B cell (primary cell): ENCODE measurements around the gene LCMT2. TPM values are rescaled to one million over a fixed set of nuclear protein-coding genes. Genes with fewer than 3 reads are reported as not detected.
A peak's percentile ranks its signal among the peaks of the same experiment; 100 is the strongest.

ENCODE experiments used
- ATAC-seq: fragments of 200-7000 bp; cut with Tn5 transposase; one replicate; pipeline ENCODE4 v1.10.0; 2021; ENCODE audit warnings: low read depth, mild to moderate bottlenecking, moderate number of reproducible peaks, moderate library complexity
- CTCF ChIA-PET: fragments of 350-600 bp; sonication (Branson Sonifier 250); formaldehyde crosslinking; loops from one replicate; lab custom pipeline; 2021; ENCODE audit warnings: antibody characterized with exemption, inconsistent platforms; lab: Charles Lee
- POLR2A ChIA-PET: fragments of 350-600 bp; sonication (Branson Sonifier 250); formaldehyde crosslinking; loops from one replicate; lab custom pipeline; 2021; ENCODE audit warnings: antibody characterized with exemption; lab: Charles Lee
- DNase-seq: peaks from one replicate; pipeline ENCODE4 v3.0.0; 2013
- H2AFZ ChIP-seq: 2 replicates; pipeline ENCODE4 v1.6.1; 2012; ENCODE audit warnings: mild to moderate bottlenecking, low read depth, low read length; ENCODE audit not compliant: insufficient read depth, poor library complexity, severe bottlenecking
- H3K27ac ChIP-seq, 2 donors: 1 replicate in 1 of 2; 2 replicates in 1 of 2; pipeline ENCODE4 v1.5.1; 2012 to 2013; ENCODE audit warnings: low read length in 2 of 2, mild to moderate bottlenecking in 2 of 2, moderate library complexity in 1 of 2
- H3K27me3 ChIP-seq, 4 experiments: fragments of 200-600 bp in 1 of 4; sonication (generic) in 1 of 4; replicated peaks in 1 of 4; 1 replicate in 2 of 4; 2 replicates in 2 of 4; pipeline versions ENCODE4 v1.6.1 to v1.7.0; 2013 to 2016; ENCODE audit warnings: low read length in 3 of 4, mild to moderate bottlenecking in 2 of 4, mixed read lengths in 1 of 4, moderate library complexity in 1 of 4; ENCODE audit not compliant: insufficient read depth in 4 of 4, control insufficient read depth in 3 of 4; ENCODE audit errors: control extremely low read depth in 1 of 4
- H3K36me3 ChIP-seq, 2 experiments: replicated peaks in 1 of 2; 1 replicate in 1 of 2; 2 replicates in 1 of 2; pipeline versions ENCODE4 v1.6.1 to v1.7.1; 2013; ENCODE audit warnings: low read length in 1 of 2; ENCODE audit not compliant: insufficient read depth in 2 of 2, control insufficient read depth in 1 of 2; ENCODE audit errors: control extremely low read depth in 1 of 2, extremely low read depth in 1 of 2
- H3K4me1 ChIP-seq, 2 donors: fragments of 200-600 bp in 1 of 2; sonication (generic) in 1 of 2; 1 replicate in 1 of 2; 2 replicates in 1 of 2; pipeline versions ENCODE4 v1.5.1 to v1.6.1; 2013 to 2017; ENCODE audit warnings: low read length in 2 of 2; ENCODE audit not compliant: control insufficient read depth in 2 of 2, insufficient read depth in 2 of 2
- H3K4me2 ChIP-seq: replicated peaks from 2 replicates; pipeline ENCODE3; 2012; ENCODE audit warnings: mild to moderate bottlenecking, low read depth, low read length; ENCODE audit not compliant: poor library complexity, severe bottlenecking
- H3K4me3 ChIP-seq, 5 experiments: fragments of 200-600 bp in 1 of 5; sonication (generic) in 1 of 5; 1 replicate in 3 of 5; 2 replicates in 2 of 5; pipeline versions ENCODE4 v1.5.1 to v1.7.0; 2011 to 2016; ENCODE audit warnings: low read length in 4 of 5, mild to moderate bottlenecking in 4 of 5, low read depth in 2 of 5, control low read depth in 1 of 5, moderate library complexity in 1 of 5; ENCODE audit not compliant: insufficient read depth in 1 of 5; ENCODE audit errors: control extremely low read depth in 1 of 5, extremely low read depth in 1 of 5
- H3K79me2 ChIP-seq: fragments of 200-600 bp; sonication (generic); one replicate; pipeline ENCODE4 v1.6.0; 2016; ENCODE audit warnings: low read length; ENCODE audit not compliant: control insufficient read depth, insufficient read depth
- H3K9ac ChIP-seq: fragments of 200-600 bp; sonication (generic); 2 replicates; pipeline ENCODE4 v1.6.1; 2017; ENCODE audit warnings: mild to moderate bottlenecking, low read length, moderate library complexity
- H3K9me3 ChIP-seq, 3 donors: one replicate each; pipeline versions ENCODE4 v1.6.1 to v1.7.1; 2013; ENCODE audit warnings: low read length in 2 of 3; ENCODE audit not compliant: control insufficient read depth in 2 of 3, insufficient read depth in 1 of 3; ENCODE audit errors: control extremely low read depth in 1 of 3
- H4K20me1 ChIP-seq: 2 replicates; pipeline ENCODE4 v1.6.0; 2012; ENCODE audit warnings: mild to moderate bottlenecking, low read length; ENCODE audit not compliant: insufficient read depth, control insufficient read depth, poor library complexity, severe bottlenecking
- H3K27ac Mint-ChIP-seq: one replicate; pipeline ENCODE4 v1.8.0; 2021; ENCODE audit warnings: mixed read lengths
- H3K27me3 Mint-ChIP-seq: one replicate; pipeline ENCODE4 v1.8.0; 2021; ENCODE audit warnings: mixed read lengths
- H3K4me1 Mint-ChIP-seq: one replicate; pipeline ENCODE4 v1.8.0; 2021; ENCODE audit warnings: mixed read lengths
- H3K4me3 Mint-ChIP-seq: one replicate; pipeline ENCODE4 v1.8.0; 2021; ENCODE audit warnings: mixed read lengths
- H3K9me3 Mint-ChIP-seq: one replicate; pipeline ENCODE4 v1.8.0; 2022; ENCODE audit warnings: mixed read lengths; ENCODE audit not compliant: insufficient read depth
- EZH2 ChIP-seq: IDR thresholded peaks from 2 replicates; pipeline ENCODE4 v1.6.1; 2012; ENCODE audit warnings: borderline replicate concordance, low read depth, mild to moderate bottlenecking, moderate library complexity, low read length; ENCODE audit not compliant: insufficient read depth, poor library complexity, severe bottlenecking
- WGBS: methylation state at CpG from one replicate; pipeline ENCODE4 v1.1.5; 2013; ENCODE audit warnings: missing lambda C conversion rate; ENCODE audit not compliant: insufficient coverage; 5-methylcytosine and 5-hydroxymethylcytosine counted together
- intact Hi-C: fragments of 100-400 bp; cut with micrococcal nuclease; formaldehyde crosslinking; loops from one replicate; pipeline ENCODE4 v1.10.0; 2022
- polyA plus RNA-seq: library from polyadenylated mRNA; depleted of rRNA; stranded (reverse); fragments of >200 nt; gene quantifications from 2 replicates; pipeline ENCODE4 v1.2.3, GENCODE V29; 2012
- total RNA-seq, 2 donors: library from RNA; stranded (reverse); fragments of 120-200 nt in 1 of 2; gene quantifications; 1 replicate in 1 of 2; 2 replicates in 1 of 2; pipeline versions ENCODE4 v1.2.3 to v1.2.4, GENCODE V29; 2013 to 2022
- TF ChIP-seq, protein P1 (sequence below): fragments of 200-600 bp; IDR thresholded peaks from one replicate; pipeline ENCODE4 v1.8.0; 2022; ENCODE audit warnings: antibody characterized with exemption, mild to moderate bottlenecking

The LCMT2 gene
- total and polyA plus RNA-seq, 2 donors (not counting 1 experiment from before 2014, with no cell fraction given), result 7.5 to 12.8 TPM

- ChIA-PET CTCF (no interaction called here), POLR2A (no interaction called here)
- H3K27me3 Mint-ChIP-seq, result no peaks in the 10 kb centered on the region
- peak overlapping the region; percentile 100 for H3K27ac Mint-ChIP-seq
- peaks cover 0 to 2% of the 10 kb centered on the region in 2 experiments for H3K36me3 ChIP-seq
- intact Hi-C loops, result loop anchor here (1.0 to 2.0 kb wide), 4 partner anchors 40 to 593 kb away; partner anchors contain the start of genes CDAN1, TUBGCP4, UBR1 and ZSCAN29
- peak overlapping the region; percentile 99 for H3K4me3 Mint-ChIP-seq
- H3K4me3 ChIP-seq, result peak overlapping the region; percentile 70 to 88 (median 84)
- H4K20me1 ChIP-seq, result peaks cover 9% of the 10 kb centered on the region
- peak overlapping the region; percentile 98 for H2AFZ ChIP-seq
- H3K27me3 ChIP-seq, result no peaks in the 10 kb centered on the region
- 0% methylated on average over 4 of the region's 7 CpGs for WGBS
- H3K4me2 ChIP-seq, result peak overlapping the region; percentile 78
- DNase-seq (no peak), ATAC-seq (peak; percentile 16)
- H3K79me2 ChIP-seq, result peaks cover 12% of the 10 kb centered on the region
- H3K4me1 Mint-ChIP-seq, result peaks cover 32% of the 10 kb centered on the region
- peak overlapping the region; percentile 73 for H3K9ac ChIP-seq
- H3K9me3 ChIP-seq, result no peaks in the 10 kb centered on the region
- H3K4me1 ChIP-seq, result peaks cover 22 to 23% of the 10 kb centered on the region in 2 donors
- H3K9me3 Mint-ChIP-seq, result no peaks in the 10 kb centered on the region
- H3K27ac ChIP-seq, result peak overlapping the region; percentile 94 to 98
- TF ChIP-seq EZH2, result no peak
- TF ChIP-seq, protein P1, sequence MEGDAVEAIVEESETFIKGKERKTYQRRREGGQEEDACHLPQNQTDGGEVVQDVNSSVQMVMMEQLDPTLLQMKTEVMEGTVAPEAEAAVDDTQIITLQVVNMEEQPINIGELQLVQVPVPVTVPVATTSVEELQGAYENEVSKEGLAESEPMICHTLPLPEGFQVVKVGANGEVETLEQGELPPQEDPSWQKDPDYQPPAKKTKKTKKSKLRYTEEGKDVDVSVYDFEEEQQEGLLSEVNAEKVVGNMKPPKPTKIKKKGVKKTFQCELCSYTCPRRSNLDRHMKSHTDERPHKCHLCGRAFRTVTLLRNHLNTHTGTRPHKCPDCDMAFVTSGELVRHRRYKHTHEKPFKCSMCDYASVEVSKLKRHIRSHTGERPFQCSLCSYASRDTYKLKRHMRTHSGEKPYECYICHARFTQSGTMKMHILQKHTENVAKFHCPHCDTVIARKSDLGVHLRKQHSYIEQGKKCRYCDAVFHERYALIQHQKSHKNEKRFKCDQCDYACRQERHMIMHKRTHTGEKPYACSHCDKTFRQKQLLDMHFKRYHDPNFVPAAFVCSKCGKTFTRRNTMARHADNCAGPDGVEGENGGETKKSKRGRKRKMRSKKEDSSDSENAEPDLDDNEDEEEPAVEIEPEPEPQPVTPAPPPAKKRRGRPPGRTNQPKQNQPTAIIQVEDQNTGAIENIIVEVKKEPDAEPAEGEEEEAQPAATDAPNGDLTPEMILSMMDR, result no peak
These were observed 361 bp upstream of the LCMT2 start for GRCh38 chr15:43330780-43331087.

DNA sequence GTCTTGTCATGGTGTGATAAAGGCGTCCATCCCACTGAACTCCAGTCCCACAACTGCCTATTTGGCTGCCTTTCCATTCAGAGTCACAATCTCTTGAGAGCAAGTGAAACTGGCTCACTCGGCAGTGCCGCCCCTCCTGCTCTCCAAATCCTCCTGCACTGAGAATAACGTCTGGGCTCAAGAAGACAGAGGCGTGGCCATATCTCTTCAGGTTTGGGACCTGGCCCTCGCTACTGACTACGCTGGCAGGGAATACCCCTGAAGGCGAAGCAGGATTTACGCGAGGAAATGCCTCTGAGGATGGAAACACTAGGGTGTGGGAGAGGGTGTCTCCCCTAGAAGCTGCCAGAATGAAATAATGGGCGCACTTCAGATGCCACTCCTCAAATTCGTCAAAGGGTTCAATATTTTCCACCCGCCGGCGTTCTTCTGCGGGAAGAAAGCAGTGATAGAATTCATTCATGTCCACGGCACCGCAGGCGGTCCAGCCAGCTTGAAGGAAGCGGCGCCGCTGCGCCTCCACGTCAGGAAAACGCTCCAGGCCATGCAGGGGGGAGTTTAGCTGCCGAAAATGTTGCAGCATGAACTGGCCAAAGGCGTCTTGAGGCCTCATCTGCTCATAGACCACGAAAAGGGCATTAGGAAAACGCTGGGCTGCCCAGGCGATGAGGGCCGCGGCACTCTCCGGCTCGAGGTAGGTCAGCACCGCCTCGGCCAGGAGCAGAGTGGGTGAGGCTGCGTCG is 985 bp downstream of the LCMT2 start:
- no peak for DNase-seq
- Histone ChIP-seq H2AFZ (peak overlapping the region; percentile 98), H3K27me3 (no peaks in the 10 kb centered on the region), H4K20me1 (peaks cover 9% of the 10 kb centered on the region), H3K27ac (peak overlapping the region; percentile 94 to 98), H3K4me3 (peak overlapping the region; percentile 70 to 88 (median 84)), H3K36me3 (no peaks in the 10 kb centered on the region), H3K4me1 (peaks cover 22 to 23% of the 10 kb centered on the region in 2 donors), H3K9me3 (no peaks in the 10 kb centered on the region), H3K79me2 (peaks cover 12% of the 10 kb centered on the region), H3K4me2 (peak overlapping the region; percentile 78), H3K9ac (peak overlapping the region; percentile 73)
- no peak for TF ChIP-seq EZH2
- TF ChIP-seq, protein P1, result no peak
- peaks cover 32% of the 10 kb centered on the region for H3K4me1 Mint-ChIP-seq
- no peaks in the 10 kb centered on the region for H3K27me3 Mint-ChIP-seq
- WGBS, result 26% methylated on average over 36 of the region's 38 CpGs
- peak overlapping the region; percentile 99 for H3K4me3 Mint-ChIP-seq
- CTCF ChIA-PET, result interaction anchor here (1.1 to 2.4 kb wide), 2 partner anchors 43 to 104 kb away, joined by 3 to 6 read pairs; no protein-coding TSS in a partner anchor
- ATAC-seq, result no peak
- no peaks in the 10 kb centered on the region for H3K9me3 Mint-ChIP-seq
- POLR2A ChIA-PET, result interaction anchor here (0.5 kb wide), 1 partner anchor 27 kb away, joined by 8 read pairs; no protein-coding TSS in a partner anchor
- peak overlapping the region; percentile 100 for H3K27ac Mint-ChIP-seq
- intact Hi-C loops, result no loop called here
